Vagina (tissue), 2 donors: ENCODE data around the gene CYB561.

Experiments
- CTCF ChIP-seq, 3 experiments: fragments of 450-650 bp in 2 of 3; fragments of 200-600 bp in 1 of 3; sonication (generic) in 1 of 3; IDR thresholded peaks; one replicate each; pipeline ENCODE4 v1.5.1; 2017 to 2019; ENCODE audit warnings: antibody characterized with exemption in 3 of 3, mild to moderate bottlenecking in 2 of 3, moderate library complexity in 2 of 3
- POLR2A ChIP-seq, 2 donors: fragments of 450-650 bp; IDR thresholded peaks; one replicate each; pipeline ENCODE4 v1.6.1; 2017; ENCODE audit warnings: antibody characterized with exemption in 2 of 2, mild to moderate bottlenecking in 2 of 2, moderate library complexity in 2 of 2
- POLR2AphosphoS5 ChIP-seq, 2 donors: sonication (generic); formaldehyde crosslinking; IDR thresholded peaks; one replicate each; pipeline ENCODE4 v1.9.0; 2017; ENCODE audit warnings: antibody characterized with exemption in 2 of 2, mild to moderate bottlenecking in 2 of 2, low read depth in 1 of 2; ENCODE audit not compliant: insufficient read depth in 1 of 2

GRCh38 chr17:63474586-63475460 lies 28.7 kb upstream of the CYB561 start:
- TF ChIP-seq CTCF (IDR thresholded peaks at IDR 0.05), result no peak
- TF ChIP-seq POLR2A (IDR thresholded peaks at IDR 0.05), result no peak
- TF ChIP-seq POLR2AphosphoS5 (IDR thresholded peaks at IDR 0.05; ENCODE audit: insufficient read depth in 1 of 2, low read depth in 1 of 2), result no peak
